ENCODE data around the gene UGT1A10.
"Not testable (repeated sequence)": the region's sequence is repeated elsewhere in the genome, so short reads cannot be mapped to it uniquely, and the experiment has no call there.

The UGT1A10 gene

GRCh38 chr2:233655043-233655442 is 18.8 kb downstream of the UGT1A10 start:
- no peak for DNase-seq (ENCODE audit: extremely low read depth in 1 of 2, low read depth in 1 of 2)

GRCh38 chr2:233655943-233656342 is 19.7 kb downstream of the UGT1A10 start:
- not testable (repeated sequence) for DNase-seq (ENCODE audit: extremely low read depth in 1 of 2, low read depth in 1 of 2)

DNA sequence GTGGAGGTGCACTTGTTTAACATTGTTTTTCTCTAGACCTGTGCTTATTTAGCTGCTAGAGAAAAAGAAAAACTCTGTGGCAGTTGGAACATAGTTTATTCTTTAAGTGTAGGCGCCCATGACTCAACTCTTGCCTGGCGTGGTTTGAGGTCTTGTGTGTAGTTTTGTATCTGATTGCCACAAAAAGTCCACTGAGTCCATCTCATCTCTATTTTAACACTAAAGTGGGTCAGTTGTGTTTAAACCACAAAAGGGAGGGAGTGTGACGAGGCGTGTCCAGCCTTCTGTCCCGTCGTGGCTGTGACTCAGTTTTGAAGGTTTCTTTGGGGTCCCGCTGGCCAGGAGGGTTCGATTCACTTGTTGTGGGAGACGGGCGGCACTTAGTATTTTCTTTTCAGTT is 20.2 kb downstream of the UGT1A10 start:
- no peak for DNase-seq (ENCODE audit: extremely low read depth in 1 of 2, low read depth in 1 of 2)

- DNase-seq (ENCODE audit: extremely low read depth in 1 of 2, low read depth in 1 of 2), result no peak
Measured at GRCh38 chr2:233658610-233659009, 22.4 kb downstream of the UGT1A10 start.

DNA sequence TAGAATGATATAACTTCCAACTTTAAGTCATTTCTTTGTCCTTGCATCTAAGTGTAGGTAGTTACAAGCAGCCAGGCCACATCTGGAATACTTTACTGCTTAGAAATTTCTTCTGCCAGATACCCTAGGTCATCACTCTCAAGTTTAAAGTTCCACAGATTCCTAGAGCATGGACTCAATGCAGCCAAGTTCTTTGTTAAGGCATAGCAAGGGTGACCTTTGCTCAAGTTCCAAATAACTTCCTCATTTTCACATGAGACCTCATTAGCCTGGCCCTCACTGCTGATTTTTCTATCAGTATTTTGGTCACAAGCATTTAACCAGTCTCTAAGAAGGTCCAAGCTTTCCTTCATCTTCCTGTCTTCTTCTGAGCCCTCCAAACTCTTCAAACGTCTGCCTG is 27.7 kb downstream of the UGT1A10 start:
- DNase-seq (ENCODE audit: extremely low read depth in 1 of 2, low read depth in 1 of 2), result no peak

- DNase-seq (ENCODE audit: extremely low read depth in 1 of 2, low read depth in 1 of 2), result no peak
Measured at GRCh38 chr2:233668605-233669260, 32.5 kb downstream of the UGT1A10 start.

- no peak for DNase-seq (ENCODE audit: extremely low read depth in 1 of 2, low read depth in 1 of 2)
Measured at GRCh38 chr2:233671290-233672161, 35.3 kb downstream of the UGT1A10 start, which contains the start of gene UGT1A9. Gene UGT1A9, plus strand, starts transcription at chr2:233671898. Its CDS starts 37 bp downstream, at chr2:233671935.

DNA sequence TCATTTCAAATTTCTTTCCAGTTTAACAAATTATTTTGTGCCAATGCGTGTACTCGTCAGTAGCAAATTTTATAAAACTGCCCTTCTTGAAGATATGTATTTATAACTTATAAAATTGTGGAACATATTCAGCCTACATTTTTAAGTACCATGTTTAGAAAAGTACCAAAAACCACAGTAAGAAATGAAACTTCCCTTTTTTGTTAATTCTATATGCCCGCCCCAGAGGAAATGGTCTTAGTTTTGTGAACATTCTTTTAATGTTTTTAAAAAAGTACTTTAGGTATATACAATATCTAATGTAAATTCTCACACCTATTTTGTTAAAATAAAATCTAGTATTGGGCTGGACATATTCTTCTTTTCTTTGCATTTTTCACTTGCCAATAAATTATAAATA is 36.6 kb downstream of the UGT1A10 start:
- DNase-seq (ENCODE audit: extremely low read depth in 1 of 2, low read depth in 1 of 2), result no peak

DNA sequence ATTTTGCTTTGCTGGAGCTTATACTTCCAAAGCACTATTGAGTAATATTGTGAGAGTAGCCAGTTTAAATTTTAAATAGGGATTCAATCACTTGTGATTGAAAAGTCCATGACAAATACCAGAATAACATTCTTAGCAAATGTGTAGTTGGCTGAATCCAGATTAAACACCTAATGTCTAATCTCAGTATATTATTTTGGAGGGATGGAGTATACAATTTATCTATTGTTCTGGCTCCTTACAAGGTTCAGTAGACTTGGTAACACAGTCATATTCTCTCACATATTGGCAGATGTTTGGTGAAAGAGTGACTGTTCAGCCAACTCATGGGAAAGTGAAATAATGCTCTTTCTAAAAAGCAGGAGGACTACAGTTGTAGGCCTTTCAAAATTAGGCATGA is 37.6 kb downstream of the UGT1A10 start:
- DNase-seq (ENCODE audit: extremely low read depth in 1 of 2, low read depth in 1 of 2), result no peak

- DNase-seq (ENCODE audit: extremely low read depth in 1 of 2, low read depth in 1 of 2), result no peak
Measured at GRCh38 chr2:233674314-233674713, 38.1 kb downstream of the UGT1A10 start.

DNA sequence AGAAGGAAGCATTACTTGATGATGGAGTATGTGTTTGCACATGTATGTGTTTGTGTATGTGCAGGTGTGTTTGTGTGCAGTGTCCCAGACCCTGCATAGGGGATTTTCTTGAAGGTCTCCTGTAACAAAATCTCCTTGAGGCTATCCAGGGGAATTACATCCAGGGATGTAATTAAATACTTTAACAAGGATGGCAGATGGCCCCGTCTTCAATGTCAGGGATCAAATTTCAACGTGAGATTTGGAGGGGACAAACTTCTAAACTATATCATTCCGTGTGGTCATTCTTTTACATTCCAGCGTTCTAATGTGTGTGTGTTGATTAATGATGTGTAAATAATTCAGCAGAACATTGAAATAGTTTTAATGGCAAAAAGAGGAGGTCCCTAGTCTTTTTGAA is 38.7 kb downstream of the UGT1A10 start:
- DNase-seq (ENCODE audit: extremely low read depth in 1 of 2, low read depth in 1 of 2), result no peak

- no peak for DNase-seq (ENCODE audit: extremely low read depth in 1 of 2, low read depth in 1 of 2)
Measured at GRCh38 chr2:233676046-233676445, 39.8 kb downstream of the UGT1A10 start.

DNA sequence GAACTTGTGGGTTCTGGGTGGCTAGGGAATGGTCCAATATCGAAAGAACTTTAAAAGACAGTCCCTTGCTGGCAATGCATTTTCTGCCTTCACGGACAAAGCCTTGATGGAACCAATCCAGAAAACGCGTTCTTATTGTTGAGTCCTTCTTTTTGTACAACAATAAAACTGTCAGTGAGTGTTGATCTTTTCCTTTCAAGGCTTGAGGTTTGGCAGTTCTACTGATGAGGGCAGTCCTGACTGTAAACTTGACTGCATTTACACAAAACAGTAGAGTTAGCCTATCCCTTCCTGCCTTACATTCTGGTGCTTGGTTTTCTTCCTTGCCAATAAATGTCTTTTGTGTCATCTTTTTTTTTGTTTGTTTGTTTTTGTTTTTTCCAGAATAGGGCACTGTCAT is 42.9 kb downstream of the UGT1A10 start:
- DNase-seq (ENCODE audit: extremely low read depth in 1 of 2, low read depth in 1 of 2), result no peak

DNA sequence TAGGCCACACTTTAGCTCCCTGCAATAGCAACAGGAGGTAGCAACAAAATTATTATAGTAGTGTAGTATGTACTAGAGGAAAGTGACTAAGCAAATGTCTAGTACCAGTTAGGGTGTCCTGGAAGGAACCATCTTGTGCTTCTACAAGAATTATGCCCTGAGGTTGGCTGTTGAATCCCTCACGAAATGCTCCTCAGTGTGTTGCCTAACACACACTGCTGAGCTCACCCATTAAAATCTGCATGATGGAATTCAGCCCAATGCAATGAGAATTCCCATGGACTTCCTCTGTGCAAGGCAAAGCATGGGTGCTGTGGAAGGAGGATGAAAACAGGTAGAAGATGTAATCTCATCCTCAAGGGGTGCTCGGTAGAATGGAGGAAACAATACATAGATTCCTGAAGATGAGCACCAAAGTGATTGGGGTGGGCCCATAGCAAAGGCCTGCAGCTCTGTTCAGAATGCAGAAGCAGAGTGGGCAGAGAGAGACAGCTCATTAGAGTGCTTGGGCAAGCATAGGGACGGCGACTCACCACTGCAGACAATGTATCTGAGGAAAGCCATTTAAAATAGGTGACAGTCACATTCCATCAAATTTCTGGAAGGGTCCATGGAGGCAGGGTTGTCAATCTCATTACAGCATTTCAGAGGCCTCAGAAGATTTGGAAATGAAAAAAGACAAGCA is 44.3 kb downstream of the UGT1A10 start:
- no peak for DNase-seq (ENCODE audit: extremely low read depth in 1 of 2, low read depth in 1 of 2)

- no peak for DNase-seq (ENCODE audit: extremely low read depth in 1 of 2, low read depth in 1 of 2)
Measured at GRCh38 chr2:233681521-233682099, 45.4 kb downstream of the UGT1A10 start, which contains the start of gene UGT1A7. Gene UGT1A7, plus strand, starts transcription at chr2:233681901. Its CDS starts 37 bp downstream, at chr2:233681938.

GRCh38 chr2:233684640-233685039 is 48.4 kb downstream of the UGT1A10 start:
- no peak for DNase-seq (ENCODE audit: extremely low read depth in 1 of 2, low read depth in 1 of 2)

GRCh38 chr2:233686928-233687327 is 50.7 kb downstream of the UGT1A10 start:
- no peak for DNase-seq (ENCODE audit: extremely low read depth in 1 of 2, low read depth in 1 of 2)

- DNase-seq (ENCODE audit: extremely low read depth in 1 of 2, low read depth in 1 of 2), result no peak
Measured at GRCh38 chr2:233688341-233688740, 52.1 kb downstream of the UGT1A10 start.

DNA sequence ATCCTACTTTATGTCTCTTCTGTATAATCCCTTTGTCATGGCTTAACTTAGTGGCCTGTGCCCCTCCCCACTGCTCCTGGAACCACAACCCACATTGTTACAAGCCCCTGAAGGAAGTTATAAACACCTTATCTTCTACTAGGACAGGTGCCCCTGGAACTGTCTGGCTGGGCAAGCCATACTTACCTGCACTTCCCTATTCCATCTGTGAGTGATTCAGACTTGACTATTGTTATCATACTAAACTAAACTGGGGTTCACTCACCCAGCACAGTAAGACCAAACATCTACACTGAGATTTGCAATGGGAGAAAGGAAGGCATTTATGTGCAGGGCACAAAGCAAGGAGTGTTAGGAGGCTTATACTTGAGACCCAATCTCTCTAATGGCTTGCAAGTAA is 52.8 kb downstream of the UGT1A10 start:
- no peak for DNase-seq (ENCODE audit: extremely low read depth in 1 of 2, low read depth in 1 of 2)

DNA sequence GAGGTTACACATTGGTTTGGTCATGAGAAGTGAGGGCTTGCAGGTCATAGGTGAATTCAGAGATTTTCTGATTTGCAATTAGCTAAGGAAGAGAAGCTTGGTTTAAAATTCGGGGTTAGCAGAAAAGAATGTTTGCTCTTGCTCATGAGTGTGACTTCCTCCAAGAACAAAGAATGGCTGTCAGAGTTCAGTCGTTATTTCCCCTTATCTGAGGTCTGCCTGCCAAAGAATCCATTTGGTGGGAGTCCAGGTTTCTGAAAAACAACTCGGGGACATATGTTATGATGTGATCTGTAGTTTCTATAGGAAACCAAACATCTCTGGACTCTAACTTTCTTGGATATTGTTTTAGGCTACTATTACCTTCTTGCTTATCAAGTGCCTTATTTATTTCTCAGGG is 53.3 kb downstream of the UGT1A10 start:
- DNase-seq (ENCODE audit: extremely low read depth in 1 of 2, low read depth in 1 of 2), result no peak

DNA sequence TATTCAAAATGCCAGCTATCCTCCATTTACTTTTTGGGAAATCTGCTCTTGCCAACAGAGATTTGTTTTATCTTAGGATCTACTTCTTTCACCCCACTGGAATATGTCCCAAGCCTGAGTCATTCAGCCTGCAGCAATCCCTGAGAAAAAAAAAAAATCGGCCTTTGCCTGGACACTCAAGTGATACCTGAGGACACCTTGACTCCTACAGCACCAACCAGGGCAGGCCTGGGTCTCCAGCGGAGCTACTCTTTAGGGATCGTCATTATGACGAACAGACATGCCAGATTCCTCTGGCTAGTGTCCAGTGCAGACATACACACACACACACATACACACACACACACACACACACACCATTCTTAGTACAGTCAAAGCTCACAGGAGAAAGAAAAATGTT is 54.2 kb downstream of the UGT1A10 start:
- no peak for DNase-seq (ENCODE audit: extremely low read depth in 1 of 2, low read depth in 1 of 2)

Data from activated CD8-positive, alpha-beta memory T cell treated with anti-CD3 and anti-CD28 coated beads for 1 hour (primary cell).